HG02870 (cell line): ENCODE data around the gene ITGBL1.

Experiments
- ATAC-seq: cut with Tn5 transposase; IDR thresholded peaks from one replicate; pipeline ENCODE4 v1.9.1; 2021; ENCODE audit warnings: mild to moderate bottlenecking, moderate library complexity; ENCODE audit not compliant: unreplicated experiment

Gene ITGBL1

DNA sequence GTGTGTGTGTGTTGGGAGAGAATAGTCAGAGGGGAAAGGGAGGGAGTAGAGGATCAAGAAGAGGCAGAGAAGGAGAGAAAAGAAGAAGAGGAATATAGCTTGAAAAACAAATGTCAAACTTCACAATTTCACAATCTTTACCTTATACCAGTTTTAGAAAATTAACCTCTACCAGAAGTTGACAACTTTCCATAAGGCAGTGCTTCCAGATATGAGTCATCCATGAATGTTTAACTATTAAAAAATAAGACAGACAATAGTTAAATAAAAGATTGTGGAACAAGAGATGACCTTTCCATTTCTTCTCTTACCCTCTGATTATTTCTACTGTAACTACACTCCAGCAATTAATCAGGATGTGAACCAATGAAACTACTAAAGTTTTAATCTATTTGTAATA, 229.4 kb downstream of the ITGBL1 start:
- no peak for ATAC-seq

DNA sequence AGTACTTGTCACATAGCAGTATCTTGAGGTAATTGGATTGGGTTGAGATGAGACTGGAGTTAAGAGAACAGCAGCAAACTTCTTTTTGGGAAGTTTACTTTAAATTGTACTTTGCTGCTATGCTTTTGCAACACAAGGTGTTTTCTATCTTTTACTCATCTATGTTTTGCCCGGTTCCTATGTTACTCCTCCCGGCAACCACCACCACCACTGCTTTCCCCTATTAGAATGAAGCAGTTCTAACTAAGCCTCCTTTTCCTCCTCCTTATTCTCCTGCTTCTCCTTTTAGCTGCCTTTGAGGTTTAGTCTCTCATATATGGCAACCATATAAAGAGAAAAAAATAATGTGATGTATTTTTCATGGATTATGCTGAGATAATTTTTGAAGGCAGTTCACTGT, 233.5 kb downstream of the ITGBL1 start:
- ATAC-seq, result no peak

DNA sequence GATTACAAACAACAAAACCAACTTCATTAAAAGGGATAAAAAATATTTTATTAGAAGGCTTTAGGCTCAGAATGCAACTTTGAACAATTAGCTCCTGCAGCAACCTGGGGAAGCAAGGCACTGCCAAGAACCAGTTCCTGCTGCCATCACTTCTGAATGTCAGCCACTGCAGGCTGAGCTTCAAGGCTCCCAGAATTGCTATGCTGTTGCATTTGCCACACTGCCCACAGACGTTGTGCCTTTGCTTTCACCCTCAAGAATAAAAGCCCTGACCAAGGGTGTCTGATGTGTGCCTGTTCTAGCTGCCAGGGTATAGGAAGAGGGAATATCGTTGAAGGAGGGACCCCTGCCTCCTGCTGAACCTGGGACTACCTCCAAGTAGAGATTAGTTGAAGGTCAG, 238.4 kb downstream of the ITGBL1 start:
- ATAC-seq, result no peak

DNA sequence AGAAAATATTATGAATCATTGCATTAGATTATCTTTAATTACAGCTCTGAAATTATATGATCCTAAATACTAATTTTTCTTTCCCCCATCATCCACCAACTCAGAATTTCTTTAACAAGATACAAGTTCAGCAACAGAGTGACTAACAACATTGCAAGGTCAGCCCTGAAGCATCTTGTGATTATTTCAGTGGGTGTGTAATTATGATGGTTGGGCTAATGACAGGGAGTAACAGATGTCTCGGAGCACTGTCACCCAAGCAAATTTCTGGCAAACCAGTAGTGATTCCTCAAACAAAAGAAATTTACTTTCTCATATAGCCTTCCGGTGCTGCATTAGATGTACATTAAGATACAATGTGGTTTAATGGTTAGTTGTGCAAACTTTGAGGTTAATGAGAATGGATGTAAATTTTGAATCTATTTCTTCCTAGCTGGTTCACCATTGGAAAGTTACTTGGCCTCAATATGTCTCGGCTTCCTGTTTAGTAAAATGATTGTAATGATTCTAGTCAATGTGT, 238.9 kb downstream of the ITGBL1 start:
- no peak for ATAC-seq

DNA sequence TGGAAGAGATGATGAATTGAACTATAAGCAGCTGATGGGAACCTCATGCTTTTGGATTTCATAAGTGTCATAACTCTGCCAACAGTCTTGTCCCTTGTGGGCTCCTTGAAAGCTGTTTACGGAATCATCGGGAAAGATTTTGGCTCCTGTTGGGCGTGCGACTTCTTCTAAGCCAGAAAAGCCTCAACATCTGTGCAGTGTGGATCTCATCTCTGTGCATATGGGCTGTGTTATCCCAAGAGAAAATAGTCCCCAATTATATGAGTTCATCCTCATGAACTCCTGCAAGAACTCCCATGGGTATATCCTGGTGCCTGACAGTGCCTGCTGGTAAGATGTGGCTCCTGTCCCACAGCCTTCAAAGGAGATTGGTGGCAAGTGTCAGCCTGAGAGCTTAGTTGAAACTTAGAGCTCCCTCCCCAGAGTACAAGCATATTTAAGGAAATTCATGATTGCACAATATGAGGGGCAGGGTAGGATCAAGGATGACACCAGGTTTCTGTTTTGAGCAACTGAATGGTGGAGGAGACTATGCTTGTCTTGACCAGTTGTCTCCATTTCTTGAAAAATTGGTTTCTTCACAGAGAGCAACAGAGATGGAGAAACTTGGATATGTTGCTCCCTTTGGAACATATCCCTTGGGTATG, 243.5 kb downstream of the ITGBL1 start:
- ATAC-seq, result no peak

DNA sequence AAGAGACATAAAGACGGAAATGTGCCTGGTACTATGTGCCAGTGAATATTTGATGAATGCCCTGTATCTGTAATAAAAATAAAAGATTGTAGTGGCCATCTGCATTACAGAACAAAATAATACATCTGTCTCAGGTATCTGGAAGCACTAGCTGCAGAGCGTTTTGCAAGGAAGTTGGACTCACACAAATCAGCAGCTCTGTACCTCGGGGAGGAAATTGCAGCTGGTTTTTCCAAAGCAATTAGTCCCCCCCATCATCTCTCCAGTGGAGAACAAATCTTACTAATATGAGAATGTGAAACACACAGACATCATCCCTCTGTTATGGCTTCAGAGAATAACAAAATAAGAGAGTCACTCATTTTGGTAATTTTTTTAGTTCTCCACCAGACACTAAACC, 245.3 kb downstream of the ITGBL1 start:
- ATAC-seq, result no peak

DNA sequence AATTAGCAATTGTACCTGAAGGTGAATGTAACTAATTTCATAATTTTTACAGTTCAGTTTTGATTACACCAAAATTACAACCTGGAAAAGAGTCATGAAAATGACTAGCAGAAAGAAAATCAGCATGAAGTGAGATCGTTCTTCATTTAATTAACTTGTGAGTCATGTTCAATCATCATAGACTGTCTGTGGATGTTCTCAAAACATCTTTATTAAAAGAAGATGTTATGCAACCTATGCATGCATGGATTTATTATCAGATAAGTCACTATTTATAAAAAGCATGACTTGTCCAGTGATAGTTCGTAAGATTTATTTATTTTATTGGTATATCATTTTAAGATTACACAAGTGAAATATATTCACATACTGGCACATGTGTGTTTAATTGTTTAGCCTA, 245.9 kb downstream of the ITGBL1 start:
- no peak for ATAC-seq

DNA sequence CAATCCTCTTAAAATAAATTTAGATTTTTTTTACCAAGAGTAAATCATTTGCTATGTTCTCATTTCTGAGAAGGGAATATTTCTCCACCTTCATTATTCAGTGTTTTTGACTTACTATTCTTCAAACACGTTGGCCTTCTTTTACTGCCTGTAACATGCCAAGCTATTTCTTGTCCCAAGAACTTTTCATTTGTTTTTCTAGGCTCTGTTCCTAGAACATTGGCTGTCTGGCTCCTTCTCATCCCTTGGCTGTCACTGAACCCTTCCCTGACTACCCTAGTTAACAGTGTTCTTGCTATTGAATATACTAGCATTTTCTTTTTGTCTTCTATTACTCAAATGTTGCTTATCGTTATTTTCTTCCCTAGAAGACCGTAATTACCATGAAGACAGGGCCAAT, 248.1 kb downstream of the ITGBL1 start:
- no peak for ATAC-seq

DNA sequence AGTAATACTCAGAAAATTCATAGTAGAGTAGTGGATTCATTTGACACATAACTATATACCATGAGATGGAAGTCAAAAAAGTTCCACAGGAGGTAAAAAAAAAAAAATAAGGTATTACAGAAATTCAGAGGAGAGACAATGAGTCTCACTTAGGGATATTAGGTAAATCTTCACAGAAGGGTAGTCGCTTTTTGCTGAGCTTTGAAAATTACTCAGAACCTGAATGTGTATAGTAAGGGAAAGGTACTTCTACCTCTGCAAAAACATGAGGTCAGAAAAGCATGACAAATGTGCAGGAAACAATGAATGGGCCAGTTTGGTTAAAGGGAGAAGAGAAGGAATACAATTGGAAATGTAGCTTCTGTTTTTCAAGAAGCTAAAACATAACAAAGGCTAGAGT, 250.6 kb downstream of the ITGBL1 start:
- ATAC-seq, result no peak

DNA sequence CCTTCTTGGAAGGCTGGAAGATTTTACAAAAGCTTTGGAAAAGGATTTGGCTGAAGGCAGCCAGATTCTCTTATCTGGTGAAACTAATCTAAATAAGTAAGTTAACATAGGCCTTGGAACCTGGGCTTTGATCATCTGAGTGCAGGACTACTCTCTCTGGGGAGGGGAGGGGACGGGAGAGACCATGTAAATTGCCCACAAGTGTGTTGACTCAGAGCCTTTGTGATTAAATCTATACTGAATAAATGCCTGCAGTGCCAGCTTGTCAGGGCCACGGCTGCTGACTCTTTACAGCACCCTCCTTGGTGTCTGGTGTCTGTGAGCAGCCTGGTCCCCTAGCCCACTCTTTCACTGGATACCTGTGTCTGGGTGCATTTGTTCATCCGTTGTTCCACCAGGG, 251.4 kb downstream of the ITGBL1 start:
- no peak for ATAC-seq

DNA sequence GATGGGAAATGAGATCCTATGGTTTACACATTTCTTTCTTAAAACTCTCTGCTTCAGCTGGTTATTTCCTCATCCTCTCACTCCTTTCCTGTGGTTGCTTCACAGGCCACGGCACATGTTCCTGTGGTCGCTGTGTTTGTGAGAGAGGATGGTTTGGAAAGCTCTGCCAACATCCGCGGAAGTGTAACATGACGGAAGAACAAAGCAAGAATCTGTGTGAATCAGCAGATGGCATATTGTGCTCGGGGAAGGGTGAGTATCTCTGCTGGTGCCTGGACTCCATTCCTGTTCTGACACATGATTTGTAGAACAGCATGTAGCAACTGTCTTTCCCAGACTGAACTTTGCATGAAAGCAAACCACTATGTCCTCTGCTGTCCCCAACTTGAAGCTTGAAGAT, 254.2 kb downstream of the ITGBL1 start:
- no peak for ATAC-seq

DNA sequence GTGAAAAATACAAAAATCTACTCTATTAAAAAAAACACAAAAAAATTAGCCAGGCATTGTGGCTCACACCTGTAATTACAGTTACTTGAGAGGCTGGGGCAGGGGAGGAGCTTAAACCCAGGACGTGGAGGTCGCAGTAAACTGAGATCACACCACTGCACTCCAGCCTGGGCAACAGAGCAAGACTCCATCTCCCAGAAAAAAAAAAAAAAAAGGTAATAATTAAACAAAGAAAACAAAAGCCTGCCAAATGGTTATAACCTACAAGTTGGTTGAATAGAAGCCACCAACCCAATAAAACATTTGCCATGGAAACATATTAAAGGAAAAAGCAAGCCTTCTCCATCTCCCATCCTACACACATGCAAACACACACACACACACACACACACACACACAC, 255.2 kb downstream of the ITGBL1 start:
- ATAC-seq, result no peak

DNA sequence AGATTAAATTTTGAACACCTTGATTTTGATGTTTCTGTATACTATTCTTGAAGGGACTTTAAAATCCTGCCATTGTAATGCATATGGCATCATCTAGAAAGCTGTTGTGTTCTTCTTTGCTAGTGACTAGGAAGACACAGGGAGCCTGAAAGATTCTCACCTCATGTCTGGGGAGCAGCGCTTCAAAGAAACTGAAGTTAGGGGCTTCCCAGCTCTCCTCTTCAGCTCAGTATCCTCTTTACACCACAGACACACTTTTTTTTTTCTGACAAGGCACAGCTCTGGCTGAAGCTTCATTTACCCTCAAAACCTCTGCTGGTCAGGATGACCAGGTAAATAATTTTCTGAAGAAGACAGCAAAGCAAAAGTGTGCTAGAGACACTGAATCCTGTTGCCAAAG, 255.6 kb downstream of the ITGBL1 start:
- no peak for ATAC-seq

DNA sequence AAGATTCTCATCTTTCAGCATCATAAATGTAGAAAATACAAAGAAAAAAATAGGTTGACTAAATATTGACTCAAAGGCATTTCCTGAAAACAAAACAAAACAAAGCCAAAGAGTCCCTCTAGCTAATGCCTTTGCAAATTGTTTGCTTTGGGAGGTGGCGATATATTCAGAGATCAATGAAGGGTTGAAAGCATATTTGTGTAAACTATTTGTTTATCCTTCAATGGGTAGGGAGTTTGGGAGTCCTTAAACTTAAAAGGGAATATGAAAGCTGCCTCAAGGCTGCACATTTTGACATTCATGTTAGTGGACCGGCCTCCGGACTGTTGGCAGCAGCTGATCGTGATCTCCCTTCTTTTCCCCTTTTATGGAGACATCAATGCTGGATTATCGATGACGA, 257.5 kb downstream of the ITGBL1 start:
- no peak for ATAC-seq

DNA sequence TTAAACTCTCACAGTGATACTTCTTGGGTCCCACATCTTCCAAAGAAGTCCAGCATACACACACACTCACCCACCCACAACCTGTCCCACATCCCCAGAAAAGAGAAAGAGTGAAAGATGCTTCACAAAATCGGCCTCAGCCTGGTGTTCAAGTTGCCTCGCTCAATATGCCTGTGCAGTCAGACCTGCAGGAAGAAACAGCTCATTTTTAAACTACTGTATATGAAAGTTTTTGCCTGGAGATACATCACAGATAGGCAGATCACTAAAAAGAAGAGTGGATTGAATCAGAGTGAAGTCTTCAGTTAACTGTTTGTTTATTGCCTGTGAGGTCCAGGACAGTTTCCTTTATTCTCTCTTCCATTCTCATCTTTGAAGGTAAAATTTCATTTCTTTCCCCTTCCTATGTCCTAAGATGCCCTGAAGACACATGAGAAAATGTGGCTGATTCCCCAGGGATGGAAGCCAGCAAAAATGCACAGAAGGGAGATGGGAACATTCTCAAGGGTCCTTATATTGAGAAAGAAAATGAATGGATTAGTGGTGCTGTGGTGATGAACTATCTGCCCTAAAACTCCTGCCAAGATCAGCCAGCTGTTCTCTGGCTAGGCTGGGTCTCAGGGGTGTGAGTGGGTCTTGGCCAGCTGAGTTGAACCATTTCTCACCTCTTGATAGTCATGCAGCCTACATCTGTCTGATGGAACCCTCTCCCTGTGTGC, 259.0 kb downstream of the ITGBL1 start:
- no peak for ATAC-seq

DNA sequence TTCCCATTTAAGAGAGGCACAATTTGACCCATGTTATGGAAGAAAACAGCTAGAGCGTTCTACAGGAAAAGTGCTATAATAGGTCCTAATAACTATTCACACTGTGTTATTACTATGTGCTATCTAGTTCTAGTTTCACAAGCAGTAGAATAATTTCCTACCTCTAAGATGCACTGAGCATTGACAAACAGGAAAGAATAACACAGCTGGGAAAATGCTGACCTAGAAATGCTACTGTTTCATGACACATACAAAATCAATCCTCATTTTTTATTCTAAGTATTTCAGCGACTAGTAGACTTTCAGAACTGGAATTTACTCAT, 259.5 kb downstream of the ITGBL1 start:
- ATAC-seq, result no peak

DNA sequence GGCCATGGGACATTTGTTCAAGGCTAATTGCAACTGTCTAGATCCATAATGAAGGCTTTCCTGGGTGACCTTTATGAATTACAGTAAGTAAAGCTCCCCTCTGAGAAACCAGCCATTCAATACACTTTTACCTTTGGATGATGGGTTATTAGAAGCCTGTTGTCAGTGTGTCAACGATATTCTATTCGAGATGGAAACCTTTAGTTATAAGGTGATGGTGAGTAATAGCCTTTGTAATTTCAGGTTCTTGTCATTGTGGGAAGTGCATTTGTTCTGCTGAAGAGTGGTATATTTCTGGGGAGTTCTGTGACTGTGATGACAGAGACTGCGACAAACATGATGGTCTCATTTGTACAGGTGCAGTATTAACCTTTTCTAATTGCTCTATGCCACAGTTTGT, 261.7 kb downstream of the ITGBL1 start:
- no peak for ATAC-seq

DNA sequence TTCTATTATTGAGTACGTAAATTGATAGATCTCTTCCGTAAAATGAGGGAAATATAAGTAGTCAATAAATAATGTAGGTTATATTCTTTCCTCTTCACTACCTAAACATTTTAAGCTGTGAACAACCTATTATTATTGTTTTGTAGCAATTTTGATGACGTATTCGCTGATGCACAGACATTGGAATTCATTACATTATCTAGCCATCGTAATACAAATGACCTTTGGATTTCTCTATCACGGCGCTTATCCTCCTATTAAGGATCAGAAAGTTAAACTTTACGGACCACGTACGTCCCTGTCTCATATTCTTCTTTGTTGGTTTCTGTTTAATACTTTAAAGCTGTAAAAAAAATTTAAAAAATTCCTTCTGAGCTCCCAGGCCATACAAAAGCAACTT, 264.9 kb downstream of the ITGBL1 start:
- ATAC-seq, result no peak

DNA sequence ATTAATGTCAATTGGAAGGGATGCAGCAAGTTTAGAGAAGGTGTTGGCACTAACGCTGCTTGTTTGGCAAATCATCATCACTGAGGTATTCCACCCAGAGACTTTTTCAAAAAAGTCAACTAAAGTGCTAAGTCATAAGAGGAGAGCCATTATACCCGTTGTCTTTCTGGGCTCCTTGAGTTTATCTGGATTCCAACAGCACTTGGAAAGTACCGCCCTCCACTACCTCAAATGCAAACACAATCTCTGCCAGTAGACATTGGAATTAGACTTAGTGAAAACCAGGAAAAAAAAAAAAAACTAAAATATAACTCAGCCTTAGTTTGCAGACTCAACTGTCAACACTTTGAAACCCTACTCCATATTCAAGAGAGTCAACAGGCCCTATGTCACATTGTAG, 266.0 kb downstream of the ITGBL1 start:
- no peak for ATAC-seq

DNA sequence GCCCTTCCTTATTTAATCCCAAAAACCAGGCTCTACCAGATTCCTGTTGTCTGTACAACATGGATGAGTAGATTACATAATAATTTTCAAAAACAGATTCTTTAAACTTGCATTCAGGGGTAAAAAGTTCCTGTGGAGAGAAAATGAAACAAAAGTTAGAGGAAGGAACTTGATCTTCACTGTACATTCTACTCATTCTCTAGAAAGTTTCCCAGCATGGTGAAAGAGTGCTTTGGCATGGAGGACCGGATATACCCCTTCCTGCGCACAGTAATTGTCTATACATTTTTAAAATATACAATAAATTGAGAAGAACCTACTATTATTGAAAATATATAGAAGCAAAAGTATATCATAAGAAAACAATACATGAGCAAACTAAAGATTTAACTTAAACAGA, 274.2 kb downstream of the ITGBL1 start:
- ATAC-seq, result no peak

DNA sequence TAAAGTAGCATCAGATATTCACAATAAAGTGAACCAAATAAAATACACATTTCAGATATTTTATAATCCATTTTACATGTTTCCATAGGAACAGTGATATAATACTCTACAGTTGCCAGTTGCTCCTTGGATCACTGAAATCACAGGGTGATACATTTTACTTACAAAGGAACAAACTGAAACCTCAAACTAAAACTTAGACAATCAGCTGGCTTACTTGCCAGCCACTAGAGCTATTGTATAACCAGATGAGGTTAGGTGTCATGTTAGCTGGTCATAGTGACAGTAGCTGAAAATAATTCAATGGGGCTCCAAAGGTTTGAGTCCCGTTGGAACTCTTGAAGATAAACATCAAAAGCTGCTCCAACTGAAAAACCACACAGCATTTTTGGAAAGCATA, 274.6 kb downstream of the ITGBL1 start:
- ATAC-seq, result no peak

DNA sequence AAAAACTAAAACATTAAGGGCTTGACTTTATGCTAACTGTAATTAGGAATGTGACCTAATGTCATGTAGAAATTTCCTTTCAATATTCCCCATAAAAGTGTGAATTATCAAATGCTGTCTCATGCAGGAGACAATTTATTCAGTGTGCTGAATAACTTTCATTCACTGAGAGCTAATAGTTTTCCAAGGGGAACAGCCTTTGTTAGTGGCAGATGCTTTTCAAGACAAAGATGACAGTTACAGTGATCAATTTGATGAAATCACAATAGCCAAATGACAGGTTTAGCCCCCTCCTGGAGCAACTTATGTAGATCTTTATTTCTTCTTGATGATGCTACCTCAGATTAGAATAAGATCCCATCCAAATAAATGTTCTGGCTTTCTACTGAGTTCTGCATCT, 275.5 kb downstream of the ITGBL1 start:
- no peak for ATAC-seq

DNA sequence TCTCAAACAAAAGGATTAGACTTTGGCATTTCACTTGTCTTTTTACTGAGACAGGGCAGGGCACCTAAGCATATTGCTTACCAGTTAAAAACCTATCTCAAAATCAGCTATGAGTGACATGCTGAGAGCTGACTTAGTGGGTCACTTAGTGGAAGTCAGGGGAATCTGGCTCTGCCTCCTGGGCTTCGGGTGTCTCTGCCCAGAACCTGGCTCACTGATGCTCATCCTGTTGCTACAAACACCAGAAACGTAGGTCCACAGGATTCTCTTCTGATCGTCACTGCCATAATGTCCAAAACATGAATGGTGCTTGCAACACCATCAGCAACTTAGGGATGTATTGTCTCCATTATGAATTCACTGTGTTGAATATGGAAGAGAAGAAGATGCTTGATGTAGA, 276.1 kb downstream of the ITGBL1 start:
- ATAC-seq, result no peak
